ENCODE results near the gene MAEA.

Gene MAEA

GRCh38 chr4:1249731-1250526 is 39.8 kb upstream of the MAEA start:
- DNase-seq (ENCODE audit: low read depth in 2 of 2): peak in 1 of 2 donors; percentile 44

DNA sequence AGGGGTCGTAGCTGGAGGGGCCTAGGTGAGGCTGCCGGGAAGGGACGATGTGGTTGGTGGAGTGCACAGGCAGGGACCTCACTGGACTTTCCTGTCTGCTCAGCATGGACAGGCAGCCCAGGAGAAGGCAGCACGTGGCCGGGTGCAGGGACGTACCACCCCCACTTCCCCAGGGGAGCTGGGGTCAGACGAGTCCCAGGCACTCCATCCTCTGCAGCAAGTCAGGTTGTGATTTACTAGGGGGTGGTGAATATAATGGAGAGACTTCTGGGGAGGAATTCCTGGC is 39.2 kb upstream of the MAEA start:
- no peak for DNase-seq (ENCODE audit: low read depth in 2 of 2)

DNA sequence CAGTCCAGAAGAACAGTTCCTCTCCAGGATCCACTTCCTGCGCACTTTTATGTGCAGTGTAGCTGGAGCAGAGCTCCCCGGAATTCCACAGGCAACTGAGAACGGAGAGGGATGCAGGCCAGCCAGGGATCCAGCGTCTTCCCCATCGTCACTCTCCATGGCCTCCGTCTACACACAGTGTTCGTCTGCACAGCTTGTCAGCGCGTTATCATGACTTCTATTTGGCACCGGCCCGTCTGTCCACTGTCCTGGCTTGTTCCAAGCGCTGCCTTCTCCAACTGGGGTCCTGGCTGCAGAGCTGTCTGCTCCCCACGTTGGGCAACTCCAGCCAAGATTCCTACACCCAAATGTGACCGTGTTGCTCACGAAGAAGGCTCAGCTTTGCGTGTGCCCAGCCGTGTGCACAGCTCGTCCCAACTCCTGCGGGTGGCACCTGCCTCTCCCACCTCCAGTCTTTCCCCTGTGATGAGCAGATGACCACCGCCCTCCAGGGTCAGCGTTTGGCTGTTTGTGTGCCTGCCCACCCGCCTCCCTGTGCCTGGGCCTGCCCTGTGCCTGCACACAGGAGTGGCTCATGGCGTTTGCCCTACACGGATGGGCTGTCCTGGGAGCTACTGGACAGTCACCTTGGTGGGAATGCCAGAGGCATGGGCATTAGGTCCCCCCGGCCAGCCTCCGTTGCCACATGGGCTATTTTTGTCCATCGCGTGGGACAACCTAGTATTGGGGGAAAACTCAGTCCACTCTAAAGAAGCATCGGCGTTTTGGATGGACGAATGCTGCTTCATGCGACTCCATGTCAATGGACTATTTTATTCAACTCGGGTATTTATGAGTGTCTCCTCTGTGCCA is 38.5 kb upstream of the MAEA start:
- DNase-seq (ENCODE audit: low read depth in 2 of 2): no peak

- DNase-seq (ENCODE audit: low read depth in 2 of 2): no peak
These were observed 38.0 kb upstream of the MAEA start for GRCh38 chr4:1251773-1252066.

DNA sequence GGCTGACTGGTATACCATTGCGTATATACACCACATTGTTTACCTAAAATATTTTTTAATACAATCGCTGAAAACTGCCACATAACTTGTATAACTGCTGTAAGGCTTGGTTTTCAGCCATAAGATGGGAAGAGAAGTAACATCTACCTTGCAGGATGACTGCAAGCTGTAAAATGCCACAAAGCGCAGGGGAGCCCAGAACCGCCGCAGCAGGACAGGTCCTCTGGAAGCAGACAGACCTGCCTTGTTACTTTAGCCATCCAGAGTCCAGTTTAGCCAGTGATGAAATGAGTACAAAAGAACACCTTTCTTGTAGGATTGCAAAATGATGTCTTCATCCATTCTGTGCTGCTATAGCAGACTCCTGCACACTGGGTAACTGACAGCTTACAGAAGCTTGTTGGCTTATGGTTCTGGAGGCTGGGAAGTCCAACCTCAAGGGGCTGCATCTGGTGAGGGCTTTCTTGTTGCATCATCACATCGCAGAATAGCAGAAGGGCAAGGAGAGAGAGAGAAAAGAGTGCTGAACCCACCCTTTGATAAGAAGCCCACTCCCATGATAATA is 36.7 kb upstream of the MAEA start:
- no peak for DNase-seq (ENCODE audit: low read depth in 2 of 2)

DNA sequence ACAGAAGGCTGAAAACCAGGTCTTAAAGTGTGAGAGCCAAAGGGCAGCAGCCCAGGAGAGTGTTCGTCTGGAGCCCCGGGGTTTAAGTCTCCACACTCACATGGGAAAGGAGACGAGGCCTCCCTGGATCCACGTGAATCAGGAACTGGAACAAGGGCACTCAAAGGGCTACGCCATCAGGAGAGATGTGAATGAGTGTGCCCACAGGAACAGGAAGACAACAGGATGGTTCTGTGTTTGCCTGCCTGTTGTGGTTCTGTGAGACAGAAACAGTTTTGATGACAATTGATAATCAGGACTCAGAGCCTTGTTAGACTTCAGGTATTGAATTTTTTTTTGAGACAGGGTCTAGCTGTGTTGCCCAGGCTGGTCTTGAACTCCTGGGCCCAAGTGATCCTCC is 35.9 kb upstream of the MAEA start:
- DNase-seq (ENCODE audit: low read depth in 2 of 2): no peak

DNA sequence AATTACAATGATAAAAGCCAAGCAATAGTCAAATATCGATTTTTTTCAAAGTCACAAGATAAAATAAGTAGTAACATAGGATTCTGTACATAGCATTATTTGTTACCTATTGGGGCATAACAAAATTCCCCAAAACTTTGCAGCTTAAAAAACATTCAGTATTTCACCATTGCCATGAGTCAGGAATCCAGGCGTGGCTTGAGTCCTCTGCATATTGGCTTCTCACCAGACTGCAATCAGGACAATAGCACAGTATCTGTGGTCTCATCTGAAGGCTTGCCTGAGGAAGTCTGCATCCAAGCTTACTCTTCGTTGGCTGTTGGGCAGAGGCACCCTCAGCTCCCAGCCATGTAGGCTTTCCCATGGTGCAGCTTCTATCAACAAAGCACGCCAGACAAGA is 34.5 kb upstream of the MAEA start:
- no peak for DNase-seq (ENCODE audit: low read depth in 2 of 2)

DNA sequence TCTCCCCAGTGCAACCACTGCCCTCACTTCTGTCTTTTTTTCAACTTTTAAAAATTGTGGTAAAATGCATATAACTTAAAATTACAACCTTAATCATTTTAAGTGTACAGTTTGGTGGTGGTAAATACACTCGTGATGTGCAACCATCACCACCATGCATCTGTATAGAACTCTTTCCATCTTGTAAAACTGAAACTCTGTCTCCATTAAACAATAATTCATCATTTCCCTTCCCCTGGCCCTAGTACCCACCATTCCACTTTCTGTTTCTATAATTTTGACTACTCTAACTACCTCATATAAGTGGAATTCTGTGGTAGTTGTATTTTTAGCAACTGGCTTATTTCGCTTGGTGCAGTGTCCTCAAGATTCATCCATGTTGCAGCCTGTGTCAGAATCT is 34.0 kb upstream of the MAEA start:
- no peak for DNase-seq (ENCODE audit: low read depth in 2 of 2)

DNA sequence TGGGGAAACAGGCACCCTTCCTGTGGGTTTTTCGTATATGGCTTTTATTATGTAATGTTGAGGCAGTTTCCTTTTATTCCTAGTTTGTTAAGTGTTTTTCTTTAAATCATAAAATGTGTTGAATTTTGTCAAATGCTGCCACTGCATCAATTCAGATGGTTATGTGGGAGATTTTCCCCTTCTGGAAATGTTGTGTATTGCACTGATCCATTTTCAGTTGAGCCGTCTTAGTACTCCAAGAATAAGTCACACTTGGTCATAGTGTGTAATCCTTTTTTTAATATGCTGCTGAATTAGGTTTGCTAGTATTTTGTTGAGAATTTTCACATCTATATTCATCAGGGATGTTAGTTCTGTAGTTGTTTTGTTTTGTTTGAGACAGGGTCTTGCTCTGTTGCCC is 31.2 kb upstream of the MAEA start:
- no peak for DNase-seq (ENCODE audit: low read depth in 2 of 2)

DNA sequence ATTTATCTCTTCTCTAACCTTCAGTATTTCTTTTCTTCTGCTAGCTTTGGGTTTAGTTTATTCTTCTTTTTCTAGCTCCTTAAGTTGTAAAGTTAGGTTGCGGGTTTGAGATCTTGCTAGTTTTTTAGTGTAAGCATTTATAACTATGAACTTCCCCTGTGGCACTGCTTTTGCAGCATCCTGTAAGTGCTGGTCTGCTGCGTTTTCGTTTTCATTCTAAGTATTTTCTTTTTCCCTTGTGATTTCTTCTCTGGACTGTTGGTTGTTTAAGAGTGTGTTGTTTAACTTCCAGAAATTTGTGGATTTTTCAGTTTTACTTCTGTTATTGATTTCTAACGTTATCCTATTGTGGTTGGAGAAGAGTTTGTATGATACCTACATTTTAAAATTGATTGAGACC is 29.7 kb upstream of the MAEA start:
- DNase-seq (ENCODE audit: low read depth in 2 of 2): no peak

- DNase-seq (ENCODE audit: low read depth in 2 of 2): no peak
These were observed 29.1 kb upstream of the MAEA start for GRCh38 chr4:1260418-1261106.

DNA sequence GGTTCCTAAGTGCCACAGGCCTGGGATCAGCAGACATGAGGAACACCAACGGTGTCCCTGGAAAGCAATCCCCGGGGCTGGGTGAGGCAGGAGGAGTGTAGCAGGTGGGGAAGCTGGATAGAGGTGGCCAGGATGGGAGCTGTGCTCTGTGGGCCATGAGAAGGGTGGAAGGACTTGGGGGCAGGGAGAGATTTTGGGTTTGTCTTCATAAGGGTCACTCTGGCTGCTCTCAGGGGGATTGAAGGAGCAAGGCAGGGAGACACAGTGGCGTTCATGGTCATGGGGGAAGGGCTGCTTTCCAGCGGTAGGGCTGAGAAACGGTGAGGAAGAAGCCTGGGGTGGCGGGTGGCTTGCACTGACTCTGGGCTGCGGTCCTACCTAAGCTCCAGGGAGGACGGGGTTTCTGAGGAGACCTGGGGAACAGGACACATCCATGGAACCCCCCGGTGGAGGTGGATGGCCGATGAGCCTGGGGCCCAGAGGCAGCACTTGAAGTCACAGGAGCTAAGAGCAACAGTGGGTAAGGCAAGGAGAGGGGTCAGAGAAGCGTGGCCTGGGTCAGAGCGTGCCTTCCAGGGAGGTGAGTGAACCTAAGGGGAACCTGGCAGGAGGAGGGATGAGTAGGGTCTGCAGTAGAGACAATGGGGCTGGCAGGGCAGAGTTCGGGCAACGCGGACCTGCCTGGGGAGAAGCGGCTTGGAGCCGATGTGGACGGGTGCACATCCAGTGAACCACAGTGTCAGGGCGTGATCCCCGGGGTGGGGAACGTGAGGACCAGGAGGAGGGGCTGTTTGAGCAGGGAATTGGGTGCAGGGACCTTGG is 28.4 kb upstream of the MAEA start:
- DNase-seq (ENCODE audit: low read depth in 2 of 2): no peak

- no peak for DNase-seq (ENCODE audit: low read depth in 2 of 2)
These were observed 24.7 kb upstream of the MAEA start for GRCh38 chr4:1264942-1265341.

DNA sequence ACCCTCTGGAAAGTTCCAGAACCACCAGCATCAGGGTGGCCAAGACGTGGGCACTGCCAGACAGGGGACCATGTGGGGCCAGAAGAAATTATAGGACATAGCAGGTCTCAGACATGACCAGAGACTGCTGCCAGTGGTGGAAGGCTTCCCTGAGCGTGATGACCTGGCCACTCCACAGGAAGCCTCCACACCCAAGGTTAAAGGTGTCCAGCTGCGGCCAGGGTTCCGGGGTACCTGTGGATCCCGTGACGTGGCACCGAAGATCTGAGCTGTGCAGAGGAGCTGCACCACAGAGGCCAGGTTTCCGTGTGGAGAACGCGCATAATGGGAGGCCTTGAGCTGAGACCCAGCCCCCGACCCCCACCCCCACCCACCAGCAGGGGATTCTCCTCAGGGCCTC is 24.3 kb upstream of the MAEA start:
- no peak for DNase-seq (ENCODE audit: low read depth in 2 of 2)

DNA sequence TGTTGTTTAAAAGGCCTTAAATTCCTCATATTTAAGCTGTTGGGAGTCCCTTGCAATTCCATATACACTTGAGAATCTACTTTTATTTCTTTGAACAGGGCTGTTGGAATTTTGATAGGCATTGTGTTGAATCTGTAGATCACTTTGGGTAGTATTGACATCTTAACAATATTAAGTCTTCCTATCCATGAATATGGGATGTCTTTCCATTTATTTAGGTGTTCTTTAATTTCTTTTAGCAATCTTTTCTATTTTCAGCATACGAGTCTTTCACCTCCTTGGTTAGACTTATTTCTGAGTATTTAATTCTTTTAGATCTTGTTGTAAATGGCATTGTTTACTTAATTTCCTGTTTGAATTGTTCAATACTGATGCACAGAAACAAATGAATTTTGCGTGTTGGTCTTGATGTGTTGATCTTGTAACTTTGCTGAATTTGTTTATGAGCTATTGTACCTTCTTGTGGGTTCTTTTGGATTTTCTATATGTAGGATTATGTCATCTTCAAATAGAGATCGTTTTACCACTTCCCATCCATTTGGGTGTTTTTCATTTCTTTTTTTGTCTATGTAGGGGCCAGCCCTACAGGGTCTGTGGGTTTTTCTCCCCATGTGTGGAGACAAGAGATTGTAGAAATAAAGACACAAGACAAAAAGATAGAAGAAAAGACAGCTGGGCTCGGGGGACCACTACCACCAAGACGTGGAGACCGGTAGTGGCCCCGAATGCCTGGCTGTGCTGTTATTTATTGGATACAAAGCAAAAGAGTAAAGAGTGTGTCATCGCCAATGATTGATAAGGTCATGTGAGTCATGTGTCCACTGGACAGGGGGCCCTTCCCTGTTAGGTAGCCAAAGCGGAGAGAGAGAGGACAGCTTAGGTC is 22.6 kb upstream of the MAEA start:
- DNase-seq (ENCODE audit: low read depth in 2 of 2): no peak

DNA sequence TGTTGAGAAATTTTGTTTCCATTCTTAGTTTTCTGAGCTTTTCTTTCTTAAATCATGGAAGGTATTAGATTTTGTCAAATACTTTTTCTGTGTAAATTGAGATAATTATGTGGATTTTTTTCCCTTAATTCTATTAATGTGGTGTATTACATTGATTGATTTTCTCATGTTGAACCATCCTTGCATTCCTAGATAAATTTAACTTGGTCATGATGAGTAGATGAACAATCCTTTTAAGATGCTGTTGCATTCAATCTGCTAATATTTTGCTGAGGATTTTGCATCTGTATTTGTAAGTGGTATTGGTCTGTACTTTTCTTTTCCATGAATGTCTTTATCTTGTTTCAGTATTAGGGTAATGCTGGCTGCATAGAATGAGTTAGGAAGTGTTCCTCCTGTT is 20.5 kb upstream of the MAEA start:
- no peak for DNase-seq (ENCODE audit: low read depth in 2 of 2)

- no peak for DNase-seq (ENCODE audit: low read depth in 2 of 2)
These were observed 18.0 kb upstream of the MAEA start for GRCh38 chr4:1271686-1272085.

DNA sequence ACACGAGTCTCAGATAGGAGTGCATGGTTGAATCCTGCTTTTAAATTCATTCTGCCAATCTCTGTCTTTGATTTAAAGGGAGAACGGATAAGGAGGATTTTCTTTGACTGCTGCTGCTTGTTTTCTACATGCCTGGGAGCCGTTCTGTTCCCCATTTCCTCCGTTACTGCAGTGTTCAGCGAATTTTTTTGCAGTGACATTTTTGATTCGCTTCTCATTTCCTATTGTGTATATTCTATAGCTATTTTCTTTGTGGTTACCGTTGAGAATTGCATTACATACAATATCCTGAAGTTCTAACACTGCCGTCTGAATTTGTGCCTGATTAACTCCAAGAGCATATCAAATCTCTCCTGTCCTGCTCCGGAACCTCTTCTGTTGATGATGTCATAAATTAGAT is 14.8 kb upstream of the MAEA start:
- DNase-seq (ENCODE audit: low read depth in 2 of 2): no peak

- no peak for DNase-seq (ENCODE audit: low read depth in 2 of 2)
These were observed 12.7 kb upstream of the MAEA start for GRCh38 chr4:1276984-1277383.

DNA sequence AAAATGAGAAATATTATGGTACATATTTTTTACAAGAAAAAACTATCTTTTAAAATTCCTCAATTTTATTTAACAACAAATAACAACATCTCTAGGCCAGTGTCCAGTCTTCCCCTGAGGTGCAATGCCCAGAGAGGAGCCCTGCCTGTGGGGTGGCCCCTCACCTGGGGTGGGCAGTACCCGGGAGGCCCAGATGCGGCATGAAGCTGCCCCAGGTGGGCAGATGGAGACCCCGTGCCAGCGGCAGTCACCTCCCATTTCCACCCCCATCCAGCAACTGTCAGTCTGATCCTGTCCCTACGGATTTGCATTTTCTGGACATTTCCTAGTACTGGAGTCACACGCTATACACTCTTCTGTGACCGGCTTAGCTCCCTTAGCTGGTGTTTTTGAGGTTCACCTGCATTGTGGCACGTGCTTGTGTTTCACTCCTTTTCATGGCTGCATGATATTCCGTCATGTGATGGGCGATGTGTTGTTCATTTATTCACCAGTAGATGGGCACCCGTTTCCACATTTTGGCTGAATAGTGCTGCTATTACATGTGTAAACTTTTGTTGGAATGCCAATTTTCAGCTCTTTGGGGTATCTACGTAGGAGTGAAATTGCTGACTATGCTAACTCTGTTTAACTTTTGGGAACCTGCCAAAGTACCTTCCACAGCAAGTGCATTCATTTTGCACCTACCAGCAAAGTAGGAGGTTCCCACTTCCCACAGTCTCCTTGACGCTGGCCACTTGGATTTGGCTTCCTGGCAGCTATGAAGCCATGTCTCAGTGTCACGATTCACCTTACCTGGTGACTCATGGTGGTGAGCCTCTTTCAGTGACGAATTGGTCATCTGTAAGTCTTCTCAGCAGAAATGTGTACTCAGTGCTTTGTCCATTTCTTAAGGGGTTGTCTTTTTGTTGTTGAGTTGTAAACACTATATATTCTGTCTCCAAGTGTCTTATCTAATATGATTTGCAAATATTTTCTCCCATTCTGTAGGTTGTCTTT is 11.7 kb upstream of the MAEA start:
- DNase-seq (ENCODE audit: low read depth in 2 of 2): no peak

All from activated CD4-positive, alpha-beta T cell treated with anti-CD3 and anti-CD28 coated beads for 24 hours (primary cell).